Fibroblast of villous mesenchyme (primary cell): ENCODE results near the gene PICALM. TPM values are rescaled to one million over a fixed set of nuclear protein-coding genes. Genes with fewer than 3 reads are reported as not detected.

Experiments
- DNase-seq: peaks from one replicate; pipeline ENCODE4 v3.0.0-alpha.2; 2010; ENCODE audit warnings: low read depth
- H3K4me3 ChIP-seq: 2 replicates; pipeline ENCODE4 v1.5.1; 2011; ENCODE audit warnings: low read depth, mild to moderate bottlenecking, low read length
- CTCF ChIP-seq: IDR thresholded peaks from 2 replicates; pipeline ENCODE4 v1.5.1; 2012; ENCODE audit warnings: low read depth, mild to moderate bottlenecking, low read length; ENCODE audit not compliant: insufficient read depth
- total RNA-seq: library from RNA; depleted of rRNA; stranded (reverse); fragments of >200 nt; gene quantifications from 2 replicates; pipeline ENCODE4 v1.2.3, GENCODE V29; 2012

PICALM gene, protein sequence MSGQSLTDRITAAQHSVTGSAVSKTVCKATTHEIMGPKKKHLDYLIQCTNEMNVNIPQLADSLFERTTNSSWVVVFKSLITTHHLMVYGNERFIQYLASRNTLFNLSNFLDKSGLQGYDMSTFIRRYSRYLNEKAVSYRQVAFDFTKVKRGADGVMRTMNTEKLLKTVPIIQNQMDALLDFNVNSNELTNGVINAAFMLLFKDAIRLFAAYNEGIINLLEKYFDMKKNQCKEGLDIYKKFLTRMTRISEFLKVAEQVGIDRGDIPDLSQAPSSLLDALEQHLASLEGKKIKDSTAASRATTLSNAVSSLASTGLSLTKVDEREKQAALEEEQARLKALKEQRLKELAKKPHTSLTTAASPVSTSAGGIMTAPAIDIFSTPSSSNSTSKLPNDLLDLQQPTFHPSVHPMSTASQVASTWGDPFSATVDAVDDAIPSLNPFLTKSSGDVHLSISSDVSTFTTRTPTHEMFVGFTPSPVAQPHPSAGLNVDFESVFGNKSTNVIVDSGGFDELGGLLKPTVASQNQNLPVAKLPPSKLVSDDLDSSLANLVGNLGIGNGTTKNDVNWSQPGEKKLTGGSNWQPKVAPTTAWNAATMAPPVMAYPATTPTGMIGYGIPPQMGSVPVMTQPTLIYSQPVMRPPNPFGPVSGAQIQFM
- total RNA-seq: 315 and 388 TPM in 2 replicates

- no peak for TF ChIP-seq CTCF
- DNase-seq: peak; percentile 99
- H3K4me3 ChIP-seq: peak within 1 kb of the TSS; percentile 98
These were observed at the start of gene PICALM for GRCh38 chr11:86068951-86069407. PICALM (minus strand) TSS chr11:86069084; CDS start chr11:86068780, 304 bp downstream.

- no peak overlapping the region for H3K4me3 ChIP-seq
- no peak for DNase-seq
- no peak for TF ChIP-seq CTCF
These were observed 49.4 kb upstream of the PICALM start for GRCh38 chr11:86118253-86118652.

- no peak for TF ChIP-seq CTCF
- no peak for DNase-seq
- no peak overlapping the region for H3K4me3 ChIP-seq
These were observed 48.8 kb upstream of the PICALM start for GRCh38 chr11:86117712-86118063.

DNA sequence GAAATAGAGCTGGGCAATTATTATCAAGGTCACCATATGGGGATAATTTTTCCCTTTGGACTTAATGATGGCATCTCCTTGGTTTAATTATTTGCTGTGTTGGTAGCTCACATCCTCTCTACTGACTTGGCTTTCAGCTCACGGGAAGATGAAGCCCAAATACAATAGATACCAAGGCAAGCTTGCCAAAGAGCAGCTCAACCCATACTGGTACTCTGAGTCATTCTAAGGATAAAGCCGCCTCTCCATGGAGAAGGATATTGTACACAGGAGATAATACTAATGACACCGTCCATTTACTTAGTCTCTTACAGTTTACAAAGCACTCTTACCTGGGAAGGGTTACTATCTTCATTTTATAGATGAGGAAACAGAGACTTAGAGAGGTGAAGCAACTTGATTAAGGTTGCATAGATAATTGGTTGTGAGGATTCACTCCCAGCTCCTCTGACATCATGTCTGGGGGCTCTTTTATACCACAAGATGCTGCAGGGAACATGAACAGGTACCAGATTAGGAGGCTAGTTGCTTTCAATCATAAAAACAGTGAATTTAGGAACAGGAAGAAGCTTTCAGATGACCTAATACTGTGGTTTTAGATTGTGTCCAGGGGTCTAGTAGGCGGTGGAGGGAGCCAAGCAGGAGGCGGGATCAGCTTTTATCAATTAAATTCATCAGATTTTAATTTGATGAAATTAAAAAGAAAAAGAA is 48.3 kb upstream of the PICALM start:
- no peak overlapping the region for H3K4me3 ChIP-seq
- TF ChIP-seq CTCF: no peak
- DNase-seq: no peak

GRCh38 chr11:86116386-86116726 is 47.5 kb upstream of the PICALM start:
- H3K4me3 ChIP-seq: no peak overlapping the region
- no peak for TF ChIP-seq CTCF
- DNase-seq: peak; percentile 35

GRCh38 chr11:86115542-86116385 is 46.9 kb upstream of the PICALM start:
- DNase-seq: no peak
- TF ChIP-seq CTCF: no peak
- H3K4me3 ChIP-seq: no peak overlapping the region
